GM12873 (cell line): ENCODE results near the gene SCN4B.

Experiments
- TF ChIP-seq, protein P1 (sequence below): IDR thresholded peaks from 2 replicates; pipeline ENCODE4 v1.5.1; 2012; ENCODE audit warnings: low read depth, mild to moderate bottlenecking, moderate library complexity, low read length, control low read depth; ENCODE audit not compliant: insufficient read depth; ENCODE audit errors: missing control alignments

Gene SCN4B

DNA sequence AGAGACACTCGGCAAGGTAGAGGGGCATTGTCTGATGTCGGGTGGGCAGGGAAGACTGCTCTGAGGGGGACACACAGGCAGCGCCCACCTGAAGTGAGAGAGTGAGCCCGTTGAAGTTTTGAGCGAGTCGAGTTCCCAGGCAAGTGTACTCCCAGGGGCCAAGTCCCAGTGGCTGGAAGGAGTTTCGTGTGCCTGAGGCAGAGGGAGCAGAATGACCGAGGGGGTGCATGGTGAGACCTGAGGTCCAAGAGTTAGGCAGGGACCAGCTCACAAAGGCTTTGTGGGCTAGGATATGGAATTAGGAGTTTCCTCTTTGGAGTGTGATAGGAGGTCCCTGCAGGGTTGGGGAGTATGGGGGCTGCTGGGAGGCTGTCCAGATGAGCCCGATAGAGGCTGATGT lies 17.6 kb upstream of the SCN4B start:
- TF ChIP-seq, protein P1, sequence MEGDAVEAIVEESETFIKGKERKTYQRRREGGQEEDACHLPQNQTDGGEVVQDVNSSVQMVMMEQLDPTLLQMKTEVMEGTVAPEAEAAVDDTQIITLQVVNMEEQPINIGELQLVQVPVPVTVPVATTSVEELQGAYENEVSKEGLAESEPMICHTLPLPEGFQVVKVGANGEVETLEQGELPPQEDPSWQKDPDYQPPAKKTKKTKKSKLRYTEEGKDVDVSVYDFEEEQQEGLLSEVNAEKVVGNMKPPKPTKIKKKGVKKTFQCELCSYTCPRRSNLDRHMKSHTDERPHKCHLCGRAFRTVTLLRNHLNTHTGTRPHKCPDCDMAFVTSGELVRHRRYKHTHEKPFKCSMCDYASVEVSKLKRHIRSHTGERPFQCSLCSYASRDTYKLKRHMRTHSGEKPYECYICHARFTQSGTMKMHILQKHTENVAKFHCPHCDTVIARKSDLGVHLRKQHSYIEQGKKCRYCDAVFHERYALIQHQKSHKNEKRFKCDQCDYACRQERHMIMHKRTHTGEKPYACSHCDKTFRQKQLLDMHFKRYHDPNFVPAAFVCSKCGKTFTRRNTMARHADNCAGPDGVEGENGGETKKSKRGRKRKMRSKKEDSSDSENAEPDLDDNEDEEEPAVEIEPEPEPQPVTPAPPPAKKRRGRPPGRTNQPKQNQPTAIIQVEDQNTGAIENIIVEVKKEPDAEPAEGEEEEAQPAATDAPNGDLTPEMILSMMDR, result no peak

DNA sequence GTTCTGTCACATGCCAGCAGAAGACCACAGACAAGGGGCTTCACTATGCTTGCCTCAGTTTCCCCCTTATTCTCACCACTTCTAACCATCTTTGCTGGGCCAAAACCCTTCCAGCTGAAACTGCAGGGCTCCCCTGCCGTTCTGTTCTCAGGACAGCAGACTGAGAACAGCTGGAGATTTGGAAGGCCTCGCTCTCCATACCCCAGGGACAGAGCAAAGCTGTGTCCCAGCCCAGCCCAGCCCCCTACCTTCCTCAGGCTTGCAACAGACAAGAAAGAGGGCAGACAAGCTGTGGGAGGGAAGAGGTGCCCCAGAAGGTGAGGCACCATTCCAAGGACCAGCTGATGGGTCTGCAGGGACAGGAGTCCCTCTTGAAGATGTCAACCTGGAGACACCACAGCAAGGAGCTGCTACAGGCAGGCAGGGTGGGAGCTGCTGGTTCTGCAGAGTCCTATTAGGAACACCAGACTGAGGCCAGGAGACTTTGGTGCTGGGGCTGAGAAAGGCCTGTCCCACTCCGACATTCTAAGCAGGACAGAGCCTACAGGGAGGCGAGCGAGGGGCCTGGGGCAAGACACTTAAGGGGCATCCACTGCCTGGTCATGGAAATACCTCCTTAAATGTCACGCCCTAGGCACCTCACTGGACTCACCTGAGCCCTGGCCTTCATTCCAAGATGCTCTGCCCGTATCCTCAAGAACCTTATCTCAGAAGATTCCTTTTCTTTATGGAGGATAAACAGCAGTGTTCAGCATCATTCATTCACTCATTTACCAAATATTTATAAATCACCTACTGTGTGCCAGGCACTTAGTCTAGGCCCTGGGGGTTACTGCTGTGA lies 16.9 kb upstream of the SCN4B start:
- TF ChIP-seq, protein P1, result no peak

DNA sequence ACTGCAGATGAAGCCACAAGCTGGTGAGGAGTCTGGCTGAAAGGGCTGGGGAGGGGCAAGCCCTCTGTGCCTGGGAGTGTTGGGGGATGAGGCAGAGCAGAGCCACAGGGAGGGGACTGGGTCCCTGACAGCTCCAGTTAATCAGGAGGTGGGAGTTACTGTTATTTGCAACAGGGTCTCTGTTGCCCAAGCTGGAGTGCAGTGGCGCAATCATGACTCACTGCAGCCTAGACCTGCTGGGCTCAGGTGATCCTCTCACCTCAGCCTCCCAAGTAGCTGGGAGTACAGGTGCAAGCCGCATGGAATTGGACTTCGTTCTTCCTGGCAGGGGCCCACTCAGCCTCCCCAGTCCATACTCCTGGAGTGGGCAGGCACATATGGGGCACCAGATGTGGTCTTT lies 16.1 kb upstream of the SCN4B start:
- TF ChIP-seq, protein P1, result no peak

DNA sequence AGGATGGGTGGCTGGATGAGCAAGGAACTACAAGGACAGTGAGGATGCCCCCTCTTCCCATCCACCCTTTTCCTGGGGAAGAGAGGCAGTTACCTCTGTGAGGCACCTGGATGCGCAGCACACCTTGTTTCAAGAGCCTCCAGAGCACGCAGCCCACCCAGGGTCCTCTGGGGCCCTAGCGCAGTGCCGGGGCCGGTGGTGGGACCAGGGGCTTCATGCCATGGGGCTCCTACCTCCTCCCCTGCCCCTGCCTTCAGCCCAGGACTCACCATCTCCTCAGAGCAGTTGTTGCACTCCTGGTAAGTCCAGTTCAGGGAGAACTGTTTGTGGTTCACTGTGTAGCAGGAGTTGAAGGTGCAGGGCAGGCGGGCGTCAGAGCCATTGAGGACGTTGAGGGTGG lies 15.7 kb upstream of the SCN4B start:
- TF ChIP-seq, protein P1, result no peak

DNA sequence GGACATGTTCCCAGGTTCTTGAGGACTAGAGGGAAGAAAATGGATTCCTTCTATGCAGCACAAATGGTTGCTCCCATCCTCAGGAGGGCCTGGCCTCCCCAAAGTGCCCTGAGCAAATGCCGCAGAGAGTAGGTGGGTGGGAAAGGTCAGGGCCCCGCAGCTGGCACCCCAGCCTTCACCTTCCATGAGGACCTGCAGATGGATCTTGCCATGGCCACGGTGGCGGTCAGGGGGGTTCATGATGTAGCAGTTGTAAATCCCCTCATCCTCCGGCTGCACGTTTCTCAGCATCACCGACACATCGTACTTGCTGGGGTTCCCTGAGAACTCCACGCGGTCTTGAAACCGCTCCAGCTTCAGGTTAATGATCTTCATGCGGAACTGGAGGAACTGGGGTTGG lies 15.3 kb upstream of the SCN4B start:
- TF ChIP-seq, protein P1, result no peak

DNA sequence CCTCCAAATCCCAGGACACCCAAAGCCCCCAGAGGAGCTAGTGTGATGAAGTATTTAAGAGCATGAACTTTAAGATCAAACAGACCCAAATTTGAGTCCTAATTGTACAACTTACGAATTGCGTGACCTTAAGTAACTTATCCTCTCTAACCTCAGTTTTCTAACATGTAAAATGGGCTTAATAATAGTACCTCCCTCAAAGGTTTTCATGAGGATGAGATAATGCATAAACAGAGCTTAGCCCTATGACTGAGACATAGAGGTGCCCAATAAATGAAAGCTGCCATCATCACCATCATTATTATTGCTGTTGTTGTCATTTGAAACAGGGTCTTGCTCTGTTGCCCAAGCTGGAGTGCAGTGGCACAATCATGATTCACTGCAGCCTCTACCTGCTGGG lies 14.6 kb upstream of the SCN4B start:
- TF ChIP-seq, protein P1, result no peak

DNA sequence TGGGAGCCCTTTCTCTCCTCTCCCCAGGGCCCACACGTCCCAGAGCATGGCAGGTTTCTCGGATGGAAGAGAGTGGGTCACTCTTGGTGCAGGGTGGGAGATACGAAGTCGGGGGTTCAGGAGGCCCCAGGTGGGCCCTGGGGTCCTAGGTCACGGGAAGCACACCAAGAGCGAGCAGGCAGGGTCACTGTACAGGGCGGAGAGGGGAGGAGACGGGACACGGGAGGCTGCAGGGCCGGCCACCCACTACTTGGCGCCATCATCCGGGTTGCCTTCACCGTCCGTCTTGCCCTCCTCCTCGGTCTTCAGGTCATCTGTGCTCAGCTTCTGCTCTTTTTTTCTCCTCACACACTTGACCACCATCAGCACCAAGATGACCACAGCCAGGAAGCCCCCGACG lies 14.0 kb upstream of the SCN4B start:
- TF ChIP-seq, protein P1, result no peak
